Transverse colon (tissue), 4 donors: Measurements from ENCODE around the gene INHBA. TPM values are rescaled to one million over a fixed set of nuclear protein-coding genes. Genes with fewer than 3 reads are reported as not detected.

Experiments used
- DNase-seq: peaks from one replicate; pipeline ENCODE4 v3.0.0-alpha.2; 2019
- H3K27ac ChIP-seq, 4 donors: fragments of 200-600 bp; sonication (generic); 2 replicates each; pipeline ENCODE4 v1.5.1; 2016 to 2018; ENCODE audit warnings: inconsistent platforms in 4 of 4
- H3K27me3 ChIP-seq: fragments of 200-600 bp; sonication (generic); 2 replicates; pipeline ENCODE4 v1.5.1; 2017; ENCODE audit warnings: inconsistent platforms
- H3K36me3 ChIP-seq, 4 donors: fragments of 200-600 bp; sonication (generic); 2 replicates each; pipeline ENCODE4 v1.5.1; 2017 to 2019; ENCODE audit warnings: inconsistent platforms in 4 of 4
- H3K4me1 ChIP-seq, 4 donors: fragments of 200-600 bp; sonication (generic); 2 replicates each; pipeline ENCODE4 v1.5.1; 2017 to 2020; ENCODE audit warnings: inconsistent platforms in 4 of 4
- H3K4me3 ChIP-seq, 4 donors: fragments of 200-600 bp; sonication (generic); 1 replicate in 1 of 4; 2 replicates in 3 of 4; pipeline versions ENCODE4 v1.5.1 to v1.6.1; 2017 to 2019; ENCODE audit warnings: inconsistent platforms in 4 of 4
- H3K9me3 ChIP-seq, 2 donors: fragments of 200-600 bp; sonication (generic); 2 replicates each; pipeline ENCODE4 v1.5.1; 2017 to 2019; ENCODE audit warnings: inconsistent platforms in 2 of 2
- EP300 ChIP-seq: sonication (generic); formaldehyde crosslinking; IDR thresholded peaks from one replicate; pipeline ENCODE4 v1.6.1; 2017; ENCODE audit warnings: antibody characterized with exemption, low read depth
- POLR2A ChIP-seq: fragments of 450-650 bp; IDR thresholded peaks from one replicate; pipeline ENCODE4 v1.6.1; 2016; ENCODE audit warnings: antibody characterized with exemption, mild to moderate bottlenecking, moderate library complexity
- POLR2AphosphoS5 ChIP-seq, 3 donors: sonication (generic); formaldehyde crosslinking; IDR thresholded peaks; one replicate each; pipeline ENCODE4 v1.6.1; 2016; ENCODE audit warnings: antibody characterized with exemption in 3 of 3
- WGBS, 2 donors: methylation state at CpG; one replicate each; pipeline ENCODE4 v1.1.5; 2018; ENCODE audit warnings: low coverage in 1 of 2; 5-methylcytosine and 5-hydroxymethylcytosine counted together
- in situ Hi-C, 4 donors: fragments of 200-750 bp; cut with MboI; loops; one replicate each; pipeline versions ENCODE4 v1.15.0 to v1.15.1; 2017; ENCODE audit warnings: low sequenced_read_pairs in 3 of 4, low pct_ligation_motif_present in 1 of 4, low pct_unique_long_range_greater_than_20kb in 1 of 4
- intact Hi-C: fragments of 100-400 bp; cut with DNase I; formaldehyde crosslinking; loops from one replicate; pipeline ENCODE4 v1.15.1; 2023; ENCODE audit warnings: low total_unique reads
- total RNA-seq, 4 donors: library from RNA; depleted of rRNA; stranded (reverse); fragments of >200 nt; gene quantifications; one replicate each; pipeline ENCODE4 v1.1.0, GENCODE V29; 2016
- TF ChIP-seq, protein P1 (sequence below), 5 experiments: fragments of 200-600 bp in 3 of 5; fragments of 450-650 bp in 2 of 5; sonication (generic) in 3 of 5; IDR thresholded peaks; 1 replicate in 2 of 5; 2 replicates in 3 of 5; pipeline ENCODE4 v1.5.1; 2016 to 2017; ENCODE audit warnings: antibody characterized with exemption in 5 of 5, inconsistent platforms in 3 of 5, mild to moderate bottlenecking in 2 of 5, moderate library complexity in 1 of 5

The INHBA gene
- total RNA-seq, 4 donors from 2014 or later = 0.14 to 1.1 (median 1.00) TPM; not detected in 1

GRCh38 chr7:41745451-41745850, 42.6 kb upstream of the INHBA start:
- Histone ChIP-seq H3K4me3 (no peak overlapping the region), H3K9me3 (peaks cover 3 to 8% of the 10 kb centered on the region in 2 donors), H3K27ac (no peak overlapping the region), H3K4me1 (no peaks in the 10 kb centered on the region), H3K27me3 (no peaks in the 10 kb centered on the region), H3K36me3 (no peaks in the 10 kb centered on the region)
- no peak for DNase-seq
- in situ Hi-C loops (no loop called here), intact Hi-C loops (loop anchor here (5.0 kb wide), 1 partner anchor 783 kb away; no protein-coding TSS in a partner anchor)
- TF ChIP-seq, protein P1, sequence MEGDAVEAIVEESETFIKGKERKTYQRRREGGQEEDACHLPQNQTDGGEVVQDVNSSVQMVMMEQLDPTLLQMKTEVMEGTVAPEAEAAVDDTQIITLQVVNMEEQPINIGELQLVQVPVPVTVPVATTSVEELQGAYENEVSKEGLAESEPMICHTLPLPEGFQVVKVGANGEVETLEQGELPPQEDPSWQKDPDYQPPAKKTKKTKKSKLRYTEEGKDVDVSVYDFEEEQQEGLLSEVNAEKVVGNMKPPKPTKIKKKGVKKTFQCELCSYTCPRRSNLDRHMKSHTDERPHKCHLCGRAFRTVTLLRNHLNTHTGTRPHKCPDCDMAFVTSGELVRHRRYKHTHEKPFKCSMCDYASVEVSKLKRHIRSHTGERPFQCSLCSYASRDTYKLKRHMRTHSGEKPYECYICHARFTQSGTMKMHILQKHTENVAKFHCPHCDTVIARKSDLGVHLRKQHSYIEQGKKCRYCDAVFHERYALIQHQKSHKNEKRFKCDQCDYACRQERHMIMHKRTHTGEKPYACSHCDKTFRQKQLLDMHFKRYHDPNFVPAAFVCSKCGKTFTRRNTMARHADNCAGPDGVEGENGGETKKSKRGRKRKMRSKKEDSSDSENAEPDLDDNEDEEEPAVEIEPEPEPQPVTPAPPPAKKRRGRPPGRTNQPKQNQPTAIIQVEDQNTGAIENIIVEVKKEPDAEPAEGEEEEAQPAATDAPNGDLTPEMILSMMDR (IDR thresholded peaks at IDR 0.05) = no peak
- TF ChIP-seq POLR2AphosphoS5 (IDR thresholded peaks at IDR 0.05) = no peak

GRCh38 chr7:41744161-41744560, 41.3 kb upstream of the INHBA start:
- in situ Hi-C loops = no loop called here
- H3K4me1 ChIP-seq = no peaks in the 10 kb centered on the region
- no peaks in the 10 kb centered on the region for H3K27me3 ChIP-seq
- no peak overlapping the region for H3K4me3 ChIP-seq
- TF ChIP-seq POLR2AphosphoS5 (IDR thresholded peaks at IDR 0.05) (no peak), EP300 (no peak), POLR2A (no peak)
- TF ChIP-seq, protein P1 (IDR thresholded peaks at IDR 0.05) = no peak
- no peak for DNase-seq
- intact Hi-C loops = loop anchor here (5.0 kb wide), 1 partner anchor 988 kb away; no protein-coding TSS in a partner anchor
- no peak overlapping the region for H3K27ac ChIP-seq
- peaks cover 3 to 8% of the 10 kb centered on the region in 2 donors for H3K9me3 ChIP-seq
- H3K36me3 ChIP-seq = no peaks in the 10 kb centered on the region
- 71 to 79% methylated on average over 4 of the region's 4 CpGs for WGBS, 2 donors

GRCh38 chr7:41742401-41743020, 39.6 kb upstream of the INHBA start:
- Histone ChIP-seq H3K27ac (no peak overlapping the region), H3K36me3 (no peaks in the 10 kb centered on the region), H3K9me3 (peaks cover 3 to 8% of the 10 kb centered on the region in 2 donors), H3K4me1 (no peaks in the 10 kb centered on the region), H3K27me3 (no peaks in the 10 kb centered on the region), H3K4me3 (no peak overlapping the region)
- intact Hi-C loops = loop anchor here (5.0 kb wide), 1 partner anchor 990 kb away; no protein-coding TSS in a partner anchor
- DNase-seq = no peak
- 73 to 78% methylated on average over 2 of the region's 2 CpGs for WGBS, 2 donors
- no peak for TF ChIP-seq POLR2AphosphoS5 (IDR thresholded peaks at IDR 0.05)
- no peak for TF ChIP-seq EP300
- TF ChIP-seq, protein P1 (IDR thresholded peaks at IDR 0.05) = no peak
- TF ChIP-seq POLR2A = no peak
- in situ Hi-C loops = no loop called here

DNA sequence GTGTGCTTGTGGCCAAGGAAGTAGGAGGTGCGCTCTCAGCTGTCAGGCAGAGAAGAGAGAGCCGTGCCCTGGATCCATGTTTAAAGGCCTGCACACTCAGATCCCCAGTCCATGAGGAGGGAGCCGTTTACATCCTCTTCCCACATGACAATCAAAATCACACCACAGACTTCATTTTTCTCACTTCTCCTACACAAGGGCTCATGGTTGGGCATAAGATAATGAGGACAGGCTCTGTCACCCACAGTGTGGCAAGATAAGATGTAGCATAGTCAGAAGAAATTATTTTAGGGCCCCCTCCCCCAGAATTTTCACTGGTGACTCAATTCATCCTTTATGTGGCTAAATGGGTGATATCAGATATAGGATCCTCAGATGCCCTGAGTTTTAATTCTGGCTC, 35.9 kb upstream of the INHBA start:
- Histone ChIP-seq H3K27ac (no peak overlapping the region), H3K36me3 (no peaks in the 10 kb centered on the region), H3K9me3 (peaks cover 3 to 8% of the 10 kb centered on the region in 2 donors), H3K4me3 (no peak overlapping the region), H3K27me3 (no peaks in the 10 kb centered on the region), H3K4me1 (no peaks in the 10 kb centered on the region)
- TF ChIP-seq POLR2AphosphoS5 (IDR thresholded peaks at IDR 0.05) (no peak), POLR2A (no peak), EP300 (no peak)
- TF ChIP-seq, protein P1 (IDR thresholded peaks at IDR 0.05) = no peak
- WGBS, 2 donors = 80% methylated on average over 3 of the region's 3 CpGs; no CpG with 5 or more reads in 1 of the 2 donors
- no peak for DNase-seq
- intact Hi-C loops (no loop called here), in situ Hi-C loops (no loop called here)
